Hepatocyte (in vitro differentiated cells): Measurements from ENCODE around the gene CRYZL1.

Experiments
- EZH2 ChIP-seq: fragments of 200-600 bp; sonication (generic); IDR thresholded peaks from 2 replicates; pipeline ENCODE4 v1.6.1; 2016; ENCODE audit warnings: antibody characterized with exemption, mild to moderate bottlenecking, borderline replicate concordance
- TF ChIP-seq, protein P1 (sequence below): fragments of 200-600 bp; sonication (generic); IDR thresholded peaks from 2 replicates; pipeline ENCODE4 v1.5.1; 2016; ENCODE audit warnings: antibody characterized with exemption, mild to moderate bottlenecking; ENCODE audit not compliant: poor library complexity

DNA sequence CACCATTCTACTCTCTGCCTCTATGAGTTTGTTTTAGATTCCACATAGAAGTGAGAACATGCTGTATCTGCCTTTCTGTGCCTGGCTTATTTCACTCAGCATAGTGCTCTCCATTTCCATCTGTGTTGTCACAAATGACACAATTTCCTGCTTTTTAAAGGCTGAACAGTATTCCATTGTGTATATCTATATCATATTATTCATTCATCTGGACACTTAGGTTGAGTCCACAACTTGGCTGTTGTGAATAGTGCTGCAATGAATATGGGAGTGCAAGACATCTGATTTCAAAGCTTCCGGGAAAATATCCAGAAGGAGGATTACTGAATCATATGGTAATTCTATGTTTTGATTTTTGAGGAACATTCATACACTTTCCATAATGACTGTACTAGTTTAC, 33.0 kb downstream of the CRYZL1 start:
- TF ChIP-seq, protein P1, sequence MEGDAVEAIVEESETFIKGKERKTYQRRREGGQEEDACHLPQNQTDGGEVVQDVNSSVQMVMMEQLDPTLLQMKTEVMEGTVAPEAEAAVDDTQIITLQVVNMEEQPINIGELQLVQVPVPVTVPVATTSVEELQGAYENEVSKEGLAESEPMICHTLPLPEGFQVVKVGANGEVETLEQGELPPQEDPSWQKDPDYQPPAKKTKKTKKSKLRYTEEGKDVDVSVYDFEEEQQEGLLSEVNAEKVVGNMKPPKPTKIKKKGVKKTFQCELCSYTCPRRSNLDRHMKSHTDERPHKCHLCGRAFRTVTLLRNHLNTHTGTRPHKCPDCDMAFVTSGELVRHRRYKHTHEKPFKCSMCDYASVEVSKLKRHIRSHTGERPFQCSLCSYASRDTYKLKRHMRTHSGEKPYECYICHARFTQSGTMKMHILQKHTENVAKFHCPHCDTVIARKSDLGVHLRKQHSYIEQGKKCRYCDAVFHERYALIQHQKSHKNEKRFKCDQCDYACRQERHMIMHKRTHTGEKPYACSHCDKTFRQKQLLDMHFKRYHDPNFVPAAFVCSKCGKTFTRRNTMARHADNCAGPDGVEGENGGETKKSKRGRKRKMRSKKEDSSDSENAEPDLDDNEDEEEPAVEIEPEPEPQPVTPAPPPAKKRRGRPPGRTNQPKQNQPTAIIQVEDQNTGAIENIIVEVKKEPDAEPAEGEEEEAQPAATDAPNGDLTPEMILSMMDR: no peak
- TF ChIP-seq EZH2: no peak
